IPS-18c (cell line): ENCODE data around the gene RNASEH2B.

ENCODE experiments used
- H3K4me3 ChIP-seq: 2 replicates; pipeline ENCODE4 v1.7.0; 2013; ENCODE audit warnings: low read depth, mild to moderate bottlenecking, low read length, moderate library complexity; ENCODE audit not compliant: insufficient read depth
- H3K9me3 ChIP-seq: one replicate; pipeline ENCODE4 v1.6.1; 2013; ENCODE audit warnings: mild to moderate bottlenecking, low read length, moderate library complexity; ENCODE audit not compliant: control insufficient read depth, insufficient read depth

The RNASEH2B gene

DNA sequence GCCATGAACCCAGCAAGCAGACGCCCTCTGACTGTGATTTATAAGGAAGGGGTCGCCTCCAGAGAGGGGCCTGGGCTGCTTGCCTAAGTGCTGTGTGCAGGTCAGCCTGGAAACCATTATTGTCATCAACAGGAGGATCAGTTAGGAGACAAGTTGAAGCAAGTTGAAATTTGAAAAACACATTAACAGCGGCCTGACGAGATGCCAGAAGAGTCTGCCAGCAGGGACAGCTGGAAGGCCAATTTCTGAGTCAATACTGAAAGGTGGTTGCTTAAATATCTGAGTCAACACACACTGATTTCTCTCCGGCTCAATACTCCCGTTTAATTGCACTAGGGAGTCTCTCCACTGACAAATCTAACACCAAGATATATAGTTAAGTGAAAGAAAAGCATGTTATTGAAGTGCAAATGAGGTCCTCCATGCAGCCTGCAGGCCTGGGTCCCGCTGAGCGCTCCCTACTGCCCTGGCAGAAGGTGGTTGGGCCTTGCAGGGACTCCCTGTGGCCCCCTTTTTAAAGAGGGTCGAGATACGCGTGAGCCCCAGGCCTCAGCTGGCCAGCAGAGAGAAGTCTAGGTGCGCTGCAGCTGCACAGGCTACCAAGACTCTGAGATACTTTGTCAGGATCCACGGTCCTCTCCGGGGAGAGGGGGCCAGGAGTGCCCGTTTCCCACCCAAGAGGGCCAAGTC is 91.1 kb downstream of the RNASEH2B start:
- Histone ChIP-seq H3K4me3 (no peak overlapping the region; the same call in 1 of the 2 replicates), H3K9me3 (no peaks in the 10 kb centered on the region)

DNA sequence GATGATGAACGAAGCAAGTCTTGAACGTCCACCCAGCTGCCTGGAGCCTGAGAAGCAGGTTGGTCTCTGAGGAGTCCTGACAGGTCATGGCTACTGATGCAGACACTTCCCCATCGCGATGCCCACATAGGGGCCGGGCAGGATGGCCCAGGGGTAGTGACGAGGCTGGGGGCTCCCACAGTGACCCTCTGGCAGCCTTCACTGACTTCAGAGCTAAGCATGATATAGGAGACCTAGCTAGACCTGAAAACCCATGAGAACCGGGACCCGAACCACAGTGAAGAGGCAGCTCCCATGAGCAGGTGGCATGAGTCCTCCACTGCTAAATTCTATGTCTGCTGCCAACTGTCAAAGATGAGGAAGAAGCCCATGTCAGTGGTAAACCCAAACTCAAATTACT is 91.7 kb downstream of the RNASEH2B start:
- Histone ChIP-seq H3K4me3 (no peak overlapping the region), H3K9me3 (peaks cover under 1% of the 10 kb centered on the region)

DNA sequence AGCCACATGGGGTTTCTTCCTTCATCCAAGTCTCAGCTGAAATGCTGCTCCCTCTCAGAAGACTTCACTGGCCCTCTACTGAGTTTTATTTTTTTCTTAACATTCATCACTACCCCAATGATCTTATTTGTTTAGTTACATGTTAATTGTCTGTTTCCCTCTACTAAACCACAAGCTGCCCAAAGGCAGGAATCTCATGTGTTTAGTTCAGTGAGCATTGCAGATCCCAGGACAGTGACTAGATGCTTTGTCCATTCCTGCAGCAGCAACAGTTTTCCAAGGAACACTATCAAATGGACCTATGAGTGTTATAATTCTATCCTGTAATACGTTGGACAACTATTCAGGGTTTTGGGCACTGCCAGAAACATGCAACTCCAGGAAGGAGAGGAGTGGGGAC is 93.1 kb downstream of the RNASEH2B start:
- H3K4me3 ChIP-seq: no peak overlapping the region

DNA sequence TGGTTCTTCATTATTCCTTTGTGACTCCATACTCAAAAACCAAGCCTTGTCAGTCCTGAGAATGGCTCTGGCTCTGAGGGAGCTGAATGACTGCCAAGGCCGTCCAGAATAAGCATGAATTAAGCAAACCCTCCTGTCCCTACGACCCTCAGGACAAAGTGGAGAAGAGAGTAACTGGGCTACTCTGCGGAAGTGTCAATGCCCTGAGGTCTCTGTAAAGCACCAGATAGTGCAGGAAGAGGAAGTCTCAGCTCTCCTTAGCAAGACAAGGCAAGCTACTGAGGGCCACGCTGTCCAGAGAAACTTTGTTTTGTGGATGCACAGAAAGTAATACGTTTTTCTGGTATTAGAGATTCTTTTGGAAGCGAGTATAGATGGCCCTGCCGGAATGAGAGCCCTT is 94.1 kb downstream of the RNASEH2B start:
- peaks cover 2% of the 10 kb centered on the region for H3K9me3 ChIP-seq
- no peak overlapping the region for H3K4me3 ChIP-seq

More for the DNA sequence above, 93.1 kb downstream of the RNASEH2B start:
- H3K9me3 ChIP-seq: peaks cover 2% of the 10 kb centered on the region

DNA sequence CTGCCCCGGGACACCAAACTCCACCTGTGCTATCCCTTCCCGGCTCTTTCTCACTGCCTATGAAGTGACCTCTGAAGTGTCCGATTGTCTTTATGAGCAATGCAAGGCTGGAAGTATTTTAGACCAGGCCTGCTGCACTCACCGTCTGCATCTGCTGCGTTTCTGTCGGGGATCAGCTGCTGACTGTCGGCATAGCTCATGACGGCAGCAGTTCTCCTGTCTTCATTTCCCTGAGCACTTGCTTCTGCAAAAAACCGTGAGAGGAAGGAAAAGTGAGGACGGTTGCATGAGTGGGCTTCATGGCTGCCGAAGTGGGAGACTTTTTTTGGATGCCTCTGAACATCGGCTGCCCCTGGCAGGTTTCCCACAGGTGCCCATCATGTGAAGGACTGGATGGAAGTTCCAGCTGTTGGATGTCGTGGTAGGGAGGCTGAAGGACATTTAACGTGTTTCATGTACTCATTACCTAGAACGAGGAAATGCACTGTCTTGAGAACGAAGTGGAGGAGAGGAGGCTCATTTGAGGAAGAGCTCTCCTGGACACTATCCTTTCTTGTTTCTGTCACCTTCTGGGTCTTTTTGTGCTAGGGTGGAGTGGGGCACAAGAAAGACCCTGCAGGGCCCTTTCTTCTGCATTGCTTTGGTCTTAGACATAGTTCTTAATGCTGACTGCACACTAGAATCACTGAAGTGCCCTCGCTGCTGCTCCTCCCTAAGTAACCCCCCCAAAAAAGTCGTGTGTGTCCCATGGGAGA is 94.7 kb downstream of the RNASEH2B start:
- peaks cover 2% of the 10 kb centered on the region for H3K9me3 ChIP-seq
- no peak overlapping the region for H3K4me3 ChIP-seq

DNA sequence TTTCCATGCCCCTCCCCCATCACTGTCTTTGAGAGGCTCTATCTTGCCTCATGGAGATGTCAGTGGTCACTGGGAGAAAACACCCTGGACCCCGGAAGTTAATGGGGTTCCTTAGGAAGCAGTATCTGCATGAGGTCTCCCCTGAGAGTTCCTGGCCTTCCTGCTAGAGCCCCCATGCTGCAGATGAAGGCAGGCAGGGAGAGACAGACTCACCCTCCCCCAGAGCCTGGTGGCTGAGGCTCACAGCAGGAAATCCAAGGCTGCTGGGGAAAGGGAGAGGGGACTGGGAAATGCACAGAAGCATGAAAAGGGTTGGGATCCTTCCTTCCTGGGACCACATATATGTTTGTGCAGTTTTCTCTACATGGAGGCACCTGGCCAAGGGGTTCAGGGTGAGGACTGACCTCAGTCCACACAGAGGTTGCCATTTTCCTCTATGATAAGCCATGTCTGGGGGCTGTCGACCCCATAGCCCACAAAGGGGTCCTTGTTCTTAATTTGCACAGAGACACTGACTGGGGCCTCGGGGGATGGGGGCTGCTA is 95.4 kb downstream of the RNASEH2B start:
- Histone ChIP-seq H3K9me3 (peaks cover 2% of the 10 kb centered on the region), H3K4me3 (peak overlapping the region; percentile 24; the same call in 1 of the 2 replicates)

DNA sequence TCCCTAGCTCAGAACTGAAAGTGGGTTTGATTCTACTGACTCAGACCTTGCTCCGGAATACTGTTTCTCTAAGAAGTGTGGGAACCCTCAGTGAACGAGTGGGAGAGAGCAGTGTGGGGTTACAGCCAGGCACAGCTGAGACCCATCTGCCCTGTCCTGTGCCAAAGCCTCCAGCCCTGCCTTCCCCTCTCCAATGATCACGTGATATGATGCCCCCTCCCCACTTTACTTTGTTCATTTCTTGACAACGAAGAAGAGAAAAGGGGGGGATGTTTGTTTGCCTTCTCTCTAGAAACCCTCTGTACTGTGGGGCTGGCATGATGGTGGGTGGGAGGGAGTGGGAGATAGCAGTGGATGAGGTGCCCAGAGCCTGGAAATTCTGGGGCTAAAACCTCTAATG is 96.0 kb downstream of the RNASEH2B start:
- peaks cover 2% of the 10 kb centered on the region for H3K9me3 ChIP-seq
- H3K4me3 ChIP-seq: no peak overlapping the region
